Sciatic nerve (tissue), 1 donor: ENCODE measurements around the gene PLEKHO2. TPM values are rescaled to one million over a fixed set of nuclear protein-coding genes. Genes with fewer than 3 reads are reported as not detected.

Experiments used
- total RNA-seq: library from RNA; stranded (reverse); fragmentation: NEBNext Ultra II Directional; extraction: Animal tissue kit (Norgen Biotek cat#: 25700); gene quantifications from one replicate; pipeline ENCODE4 v1.2.1, GENCODE V29; 2021
- donor health status: DM: no; HTN: no; CAD: no.

The PLEKHO2 gene
- total RNA-seq, 1 donor from 2014 or later, result 62.9 TPM

Other genes with a start within 250 kb of the PLEKHO2 start
- 14.2 TPM for gene RBPMS2, start 66.3 kb upstream of the PLEKHO2 start, total RNA-seq
- 0.76 TPM for gene PIF1, start 16.3 kb upstream of the PLEKHO2 start, total RNA-seq
- 25.5 TPM for gene ANKDD1A, start 70.0 kb downstream of the PLEKHO2 start, total RNA-seq
- 73.6 TPM for gene SPG21, start 148.0 kb downstream of the PLEKHO2 start, total RNA-seq
- gene MTFMT, start 187.7 kb downstream of the PLEKHO2 start, total RNA-seq, result 15.1 TPM
- 0.53 TPM for gene SLC51B, start 203.5 kb downstream of the PLEKHO2 start, total RNA-seq
- gene RASL12, start 226.1 kb downstream of the PLEKHO2 start, total RNA-seq, result 23.0 TPM
- gene KBTBD13, start 234.8 kb downstream of the PLEKHO2 start, total RNA-seq, result 0.27 TPM